GM23338 (cell line): ENCODE measurements around the gene CENPP. TPM values are rescaled to one million over a fixed set of nuclear protein-coding genes. Genes with fewer than 3 reads are reported as not detected.

Experiments
- ATAC-seq: fragments of 200-7000 bp; cut with Tn5 transposase; 3 replicates; pipeline ENCODE4 v1.9.1; 2020
- DNase-seq: peaks from one replicate; pipeline ENCODE4 v3.0.0-alpha.2; 2015; ENCODE audit warnings: low spot score
- H2AFZ ChIP-seq: fragments of 200-600 bp; sonication (generic); 2 replicates; pipeline ENCODE4 v1.8.0; 2016; ENCODE audit warnings: antibody characterized with exemption, mild to moderate bottlenecking, moderate library complexity
- H3F3A ChIP-seq: fragments of 200-600 bp; sonication (generic); replicated peaks from 2 replicates; pipeline ENCODE4 v1.8.0; 2017; ENCODE audit warnings: antibody characterized with exemption, mixed run types, low read depth
- H3K27ac ChIP-seq: fragments of 200-600 bp; sonication (generic); 2 replicates; pipeline ENCODE4 v1.6.1; 2016; ENCODE audit warnings: low read depth
- H3K27me3 ChIP-seq: fragments of 200-600 bp; sonication (generic); 2 replicates; pipeline ENCODE4 v1.8.0; 2016; ENCODE audit warnings: mild to moderate bottlenecking, mixed run types, moderate library complexity; ENCODE audit not compliant: insufficient read depth
- H3K36me3 ChIP-seq: fragments of 200-600 bp; sonication (generic); 2 replicates; pipeline ENCODE4 v1.8.0; 2016; ENCODE audit warnings: mild to moderate bottlenecking; ENCODE audit not compliant: insufficient read depth
- H3K4me1 ChIP-seq: fragments of 200-600 bp; sonication (generic); 2 replicates; pipeline ENCODE4 v1.8.0; 2016; ENCODE audit warnings: mild to moderate bottlenecking, moderate library complexity; ENCODE audit not compliant: insufficient read depth
- H3K4me2 ChIP-seq: fragments of 200-600 bp; sonication (generic); 2 replicates; pipeline ENCODE4 v1.7.1; 2017; ENCODE audit warnings: mixed run types
- H3K4me3 ChIP-seq: fragments of 200-600 bp; sonication (generic); 2 replicates; pipeline ENCODE4 v1.6.1; 2016; ENCODE audit warnings: mixed run types
- H3K79me2 ChIP-seq: fragments of 200-600 bp; sonication (generic); replicated peaks from 2 replicates; pipeline ENCODE4 v1.8.0; 2017; ENCODE audit warnings: mild to moderate bottlenecking; ENCODE audit not compliant: insufficient read depth
- H3K9me2 ChIP-seq: fragments of 200-600 bp; sonication (generic); 2 replicates; pipeline ENCODE4 v1.8.0; 2017; ENCODE audit not compliant: insufficient read depth
- H4K20me1 ChIP-seq: fragments of 200-600 bp; sonication (generic); replicated peaks from 2 replicates; pipeline ENCODE4 v1.8.0; 2017; ENCODE audit warnings: mild to moderate bottlenecking; ENCODE audit not compliant: insufficient read depth
- H3K27ac Mint-ChIP-seq: 2 replicates; pipeline ENCODE4 v1.8.0; 2020; ENCODE audit warnings: inconsistent platforms, mild to moderate bottlenecking, moderate library complexity, mixed read lengths
- H3K27me3 Mint-ChIP-seq: 3 replicates; pipeline ENCODE4 v1.8.0; 2022; ENCODE audit warnings: low read depth, mild to moderate bottlenecking, moderate library complexity, mixed read lengths, inconsistent platforms; ENCODE audit not compliant: insufficient read depth, poor library complexity
- H3K36me3 Mint-ChIP-seq: 3 replicates; pipeline ENCODE4 v1.8.0; 2021; ENCODE audit warnings: low read depth, mild to moderate bottlenecking, inconsistent platforms, moderate library complexity, mixed read lengths
- H3K4me1 Mint-ChIP-seq: 3 replicates; pipeline ENCODE4 v1.8.0; 2020; ENCODE audit warnings: mild to moderate bottlenecking, inconsistent platforms, mixed read lengths
- H3K4me3 Mint-ChIP-seq: 3 replicates; pipeline ENCODE4 v1.8.0; 2021; ENCODE audit warnings: moderate library complexity, mild to moderate bottlenecking, inconsistent platforms, mixed read lengths
- H3K9me3 Mint-ChIP-seq: 3 replicates; pipeline ENCODE4 v1.8.0; 2020; ENCODE audit warnings: moderate library complexity, mild to moderate bottlenecking, inconsistent platforms, mixed read lengths
- CREB1 ChIP-seq: fragments of 250-450 bp; sonication (Bioruptor Pico); IDR thresholded peaks from 2 replicates; pipeline ENCODE4 v1.5.0; 2020; ENCODE audit warnings: low read depth, mild to moderate bottlenecking, moderate library complexity
- EZH2 ChIP-seq: fragments of 200-600 bp; sonication (generic); IDR thresholded peaks from one replicate; pipeline ENCODE4 v1.8.0; 2017; ENCODE audit warnings: antibody characterized with exemption, mild to moderate bottlenecking, low read depth; ENCODE audit not compliant: unreplicated experiment
- EZH2phosphoT487 ChIP-seq: fragments of 200-600 bp; sonication (generic); IDR thresholded peaks from one replicate; pipeline ENCODE4 v1.8.1; 2018; ENCODE audit warnings: antibody characterized with exemption; ENCODE audit not compliant: unreplicated experiment
- JUNB ChIP-seq: IDR thresholded peaks from one replicate; pipeline ENCODE4 v1.6.1; 2016; ENCODE audit warnings: antibody characterized with exemption; ENCODE audit not compliant: unreplicated experiment
- NANOG ChIP-seq: IDR thresholded peaks from 2 replicates; pipeline ENCODE4 v1.6.1; 2016; ENCODE audit warnings: antibody characterized with exemption, borderline replicate concordance
- POLR2AphosphoS5 ChIP-seq: IDR thresholded peaks from 2 replicates; pipeline ENCODE4 v1.6.1; 2016; ENCODE audit warnings: antibody characterized with exemption, low read depth
- STAT1 ChIP-seq: IDR thresholded peaks from one replicate; pipeline ENCODE4 v1.6.1; 2016; ENCODE audit warnings: antibody characterized with exemption; ENCODE audit not compliant: unreplicated experiment
- ZNF114 ChIP-seq: fragments of 250-450 bp; sonication (Bioruptor Pico); IDR thresholded peaks from 2 replicates; pipeline ENCODE4 v1.5.0; 2020; ENCODE audit warnings: mild to moderate bottlenecking, moderate library complexity
- ZNF331 ChIP-seq: fragments of 250-450 bp; sonication (Bioruptor Pico); IDR thresholded peaks from 2 replicates; pipeline ENCODE4 v1.5.0; 2020; ENCODE audit warnings: low read depth, mild to moderate bottlenecking, moderate library complexity
- polyA plus RNA-seq: library from polyadenylated mRNA; unstranded; fragments of >200 nt; fragmentation: Nextera tagmentation; extraction: Ambion mirVana; gene quantifications from 2 replicates; pipeline ENCODE4 v1.2.1, GENCODE V29; 2016
- total RNA-seq: library from RNA; depleted of rRNA; stranded (reverse); fragments of >200 nt; shearing (Covaris generic); gene quantifications from 2 replicates; pipeline ENCODE4 v1.2.3, GENCODE V29; 2014
- TF ChIP-seq, protein P1 (sequence below), 2 experiments: fragments of 200-600 bp in 1 of 2; sonication (generic) in 1 of 2; conservative IDR thresholded peaks; 2 replicates each; pipeline versions ENCODE4 v1.5.1 to v1.6.1; 2016 to 2017; ENCODE audit warnings: antibody characterized with exemption in 2 of 2, low read depth in 2 of 2, mild to moderate bottlenecking in 2 of 2, moderate library complexity in 1 of 2
- TF ChIP-seq, protein P2 (sequence below): fragments of 250-450 bp; sonication (Bioruptor Pico); IDR thresholded peaks from 2 replicates; pipeline ENCODE4 v1.5.0; 2020; ENCODE audit warnings: mild to moderate bottlenecking, moderate library complexity
- TF ChIP-seq, protein P3 (sequence below): IDR thresholded peaks from one replicate; pipeline ENCODE4 v1.6.1; 2018; ENCODE audit warnings: antibody characterized with exemption; ENCODE audit not compliant: unreplicated experiment
- TF ChIP-seq, protein P4 (sequence below): IDR thresholded peaks from 2 replicates; pipeline ENCODE4 v1.6.1; 2016; ENCODE audit warnings: antibody characterized with exemption

CENPP gene
- total and polyA plus RNA-seq, 2 experiments from 2014 or later, result 11.0 to 12.6 TPM

DNA sequence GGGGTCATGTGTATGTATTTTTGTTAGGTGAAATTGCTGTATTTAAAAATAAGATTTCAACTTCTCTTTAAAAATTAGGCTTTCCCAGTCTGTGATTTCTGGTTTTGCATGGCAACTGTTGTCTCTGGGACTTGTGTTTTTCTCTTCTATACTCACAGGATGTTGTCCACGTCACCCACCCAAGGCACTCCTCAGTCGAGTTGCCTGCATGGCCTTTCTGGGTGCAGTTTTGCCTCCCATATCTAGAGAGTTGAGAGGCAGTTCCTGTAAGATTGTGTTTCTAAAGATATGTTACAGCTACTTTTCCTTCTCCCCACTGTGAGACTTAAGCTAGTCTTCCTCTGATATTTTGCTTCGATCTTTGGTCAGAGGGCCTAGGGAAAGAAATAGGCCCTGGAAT is 158.8 kb downstream of the CENPP start:
- peaks cover 12% of the 10 kb centered on the region for H3K4me1 Mint-ChIP-seq
- Histone ChIP-seq H3K27ac (no peak overlapping the region), H3K4me1 (peaks cover 21% of the 10 kb centered on the region), H3K36me3 (no peaks in the 10 kb centered on the region), H3K27me3 (no peaks in the 10 kb centered on the region), H3K4me2 (no peak overlapping the region), H3K79me2 (no peaks in the 10 kb centered on the region), H3K9me2 (no peaks in the 10 kb centered on the region), H4K20me1 (no peaks in the 10 kb centered on the region), H3K4me3 (no peak overlapping the region), H3F3A (no peaks in the 10 kb centered on the region), H2AFZ (no peak overlapping the region)
- H3K27me3 Mint-ChIP-seq, result no peaks in the 10 kb centered on the region
- H3K9me3 Mint-ChIP-seq, result no peaks in the 10 kb centered on the region
- no peaks in the 10 kb centered on the region for H3K36me3 Mint-ChIP-seq
- no peak for TF ChIP-seq ZNF114 (CRISPR knock-in tag)
- no peak for TF ChIP-seq ZNF331 (CRISPR knock-in tag)
- TF ChIP-seq, protein P1, sequence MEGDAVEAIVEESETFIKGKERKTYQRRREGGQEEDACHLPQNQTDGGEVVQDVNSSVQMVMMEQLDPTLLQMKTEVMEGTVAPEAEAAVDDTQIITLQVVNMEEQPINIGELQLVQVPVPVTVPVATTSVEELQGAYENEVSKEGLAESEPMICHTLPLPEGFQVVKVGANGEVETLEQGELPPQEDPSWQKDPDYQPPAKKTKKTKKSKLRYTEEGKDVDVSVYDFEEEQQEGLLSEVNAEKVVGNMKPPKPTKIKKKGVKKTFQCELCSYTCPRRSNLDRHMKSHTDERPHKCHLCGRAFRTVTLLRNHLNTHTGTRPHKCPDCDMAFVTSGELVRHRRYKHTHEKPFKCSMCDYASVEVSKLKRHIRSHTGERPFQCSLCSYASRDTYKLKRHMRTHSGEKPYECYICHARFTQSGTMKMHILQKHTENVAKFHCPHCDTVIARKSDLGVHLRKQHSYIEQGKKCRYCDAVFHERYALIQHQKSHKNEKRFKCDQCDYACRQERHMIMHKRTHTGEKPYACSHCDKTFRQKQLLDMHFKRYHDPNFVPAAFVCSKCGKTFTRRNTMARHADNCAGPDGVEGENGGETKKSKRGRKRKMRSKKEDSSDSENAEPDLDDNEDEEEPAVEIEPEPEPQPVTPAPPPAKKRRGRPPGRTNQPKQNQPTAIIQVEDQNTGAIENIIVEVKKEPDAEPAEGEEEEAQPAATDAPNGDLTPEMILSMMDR (conservative IDR thresholded peaks at IDR 0.05; ENCODE audit: low read depth in 2 of 2), result no peak
- TF ChIP-seq POLR2AphosphoS5, result no peak
- TF ChIP-seq, protein P2, sequence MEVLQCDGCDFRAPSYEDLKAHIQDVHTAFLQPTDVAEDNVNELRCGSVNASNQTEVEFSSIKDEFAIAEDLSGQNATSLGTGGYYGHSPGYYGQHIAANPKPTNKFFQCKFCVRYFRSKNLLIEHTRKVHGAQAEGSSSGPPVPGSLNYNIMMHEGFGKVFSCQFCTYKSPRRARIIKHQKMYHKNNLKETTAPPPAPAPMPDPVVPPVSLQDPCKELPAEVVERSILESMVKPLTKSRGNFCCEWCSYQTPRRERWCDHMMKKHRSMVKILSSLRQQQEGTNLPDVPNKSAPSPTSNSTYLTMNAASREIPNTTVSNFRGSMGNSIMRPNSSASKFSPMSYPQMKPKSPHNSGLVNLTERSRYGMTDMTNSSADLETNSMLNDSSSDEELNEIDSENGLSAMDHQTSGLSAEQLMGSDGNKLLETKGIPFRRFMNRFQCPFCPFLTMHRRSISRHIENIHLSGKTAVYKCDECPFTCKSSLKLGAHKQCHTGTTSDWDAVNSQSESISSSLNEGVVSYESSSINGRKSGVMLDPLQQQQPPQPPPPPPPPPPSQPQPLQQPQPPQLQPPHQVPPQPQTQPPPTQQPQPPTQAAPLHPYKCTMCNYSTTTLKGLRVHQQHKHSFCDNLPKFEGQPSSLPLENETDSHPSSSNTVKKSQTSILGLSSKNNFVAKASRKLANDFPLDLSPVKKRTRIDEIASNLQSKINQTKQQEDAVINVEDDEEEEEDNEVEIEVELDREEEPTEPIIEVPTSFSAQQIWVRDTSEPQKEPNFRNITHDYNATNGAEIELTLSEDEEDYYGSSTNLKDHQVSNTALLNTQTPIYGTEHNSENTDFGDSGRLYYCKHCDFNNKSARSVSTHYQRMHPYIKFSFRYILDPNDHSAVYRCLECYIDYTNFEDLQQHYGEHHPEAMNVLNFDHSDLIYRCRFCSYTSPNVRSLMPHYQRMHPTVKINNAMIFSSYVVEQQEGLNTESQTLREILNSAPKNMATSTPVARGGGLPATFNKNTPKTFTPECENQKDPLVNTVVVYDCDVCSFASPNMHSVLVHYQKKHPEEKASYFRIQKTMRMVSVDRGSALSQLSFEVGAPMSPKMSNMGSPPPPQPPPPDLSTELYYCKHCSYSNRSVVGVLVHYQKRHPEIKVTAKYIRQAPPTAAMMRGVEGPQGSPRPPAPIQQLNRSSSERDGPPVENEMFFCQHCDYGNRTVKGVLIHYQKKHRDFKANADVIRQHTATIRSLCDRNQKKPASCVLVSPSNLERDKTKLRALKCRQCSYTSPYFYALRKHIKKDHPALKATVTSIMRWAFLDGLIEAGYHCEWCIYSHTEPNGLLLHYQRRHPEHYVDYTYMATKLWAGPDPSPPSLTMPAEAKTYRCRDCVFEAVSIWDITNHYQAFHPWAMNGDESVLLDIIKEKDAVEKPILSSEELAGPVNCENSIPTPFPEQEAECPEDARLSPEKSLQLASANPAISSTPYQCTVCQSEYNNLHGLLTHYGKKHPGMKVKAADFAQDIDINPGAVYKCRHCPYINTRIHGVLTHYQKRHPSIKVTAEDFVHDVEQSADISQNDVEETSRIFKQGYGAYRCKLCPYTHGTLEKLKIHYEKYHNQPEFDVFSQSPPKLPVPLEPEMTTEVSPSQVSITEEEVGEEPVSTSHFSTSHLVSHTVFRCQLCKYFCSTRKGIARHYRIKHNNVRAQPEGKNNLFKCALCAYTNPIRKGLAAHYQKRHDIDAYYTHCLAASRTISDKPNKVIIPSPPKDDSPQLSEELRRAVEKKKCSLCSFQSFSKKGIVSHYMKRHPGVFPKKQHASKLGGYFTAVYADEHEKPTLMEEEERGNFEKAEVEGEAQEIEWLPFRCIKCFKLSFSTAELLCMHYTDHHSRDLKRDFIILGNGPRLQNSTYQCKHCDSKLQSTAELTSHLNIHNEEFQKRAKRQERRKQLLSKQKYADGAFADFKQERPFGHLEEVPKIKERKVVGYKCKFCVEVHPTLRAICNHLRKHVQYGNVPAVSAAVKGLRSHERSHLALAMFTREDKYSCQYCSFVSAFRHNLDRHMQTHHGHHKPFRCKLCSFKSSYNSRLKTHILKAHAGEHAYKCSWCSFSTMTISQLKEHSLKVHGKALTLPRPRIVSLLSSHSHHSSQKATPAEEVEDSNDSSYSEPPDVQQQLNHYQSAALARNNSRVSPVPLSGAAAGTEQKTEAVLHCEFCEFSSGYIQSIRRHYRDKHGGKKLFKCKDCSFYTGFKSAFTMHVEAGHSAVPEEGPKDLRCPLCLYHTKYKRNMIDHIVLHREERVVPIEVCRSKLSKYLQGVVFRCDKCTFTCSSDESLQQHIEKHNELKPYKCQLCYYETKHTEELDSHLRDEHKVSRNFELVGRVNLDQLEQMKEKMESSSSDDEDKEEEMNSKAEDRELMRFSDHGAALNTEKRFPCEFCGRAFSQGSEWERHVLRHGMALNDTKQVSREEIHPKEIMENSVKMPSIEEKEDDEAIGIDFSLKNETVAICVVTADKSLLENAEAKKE (CRISPR knock-in tag), result no peak
- TF ChIP-seq, protein P3, sequence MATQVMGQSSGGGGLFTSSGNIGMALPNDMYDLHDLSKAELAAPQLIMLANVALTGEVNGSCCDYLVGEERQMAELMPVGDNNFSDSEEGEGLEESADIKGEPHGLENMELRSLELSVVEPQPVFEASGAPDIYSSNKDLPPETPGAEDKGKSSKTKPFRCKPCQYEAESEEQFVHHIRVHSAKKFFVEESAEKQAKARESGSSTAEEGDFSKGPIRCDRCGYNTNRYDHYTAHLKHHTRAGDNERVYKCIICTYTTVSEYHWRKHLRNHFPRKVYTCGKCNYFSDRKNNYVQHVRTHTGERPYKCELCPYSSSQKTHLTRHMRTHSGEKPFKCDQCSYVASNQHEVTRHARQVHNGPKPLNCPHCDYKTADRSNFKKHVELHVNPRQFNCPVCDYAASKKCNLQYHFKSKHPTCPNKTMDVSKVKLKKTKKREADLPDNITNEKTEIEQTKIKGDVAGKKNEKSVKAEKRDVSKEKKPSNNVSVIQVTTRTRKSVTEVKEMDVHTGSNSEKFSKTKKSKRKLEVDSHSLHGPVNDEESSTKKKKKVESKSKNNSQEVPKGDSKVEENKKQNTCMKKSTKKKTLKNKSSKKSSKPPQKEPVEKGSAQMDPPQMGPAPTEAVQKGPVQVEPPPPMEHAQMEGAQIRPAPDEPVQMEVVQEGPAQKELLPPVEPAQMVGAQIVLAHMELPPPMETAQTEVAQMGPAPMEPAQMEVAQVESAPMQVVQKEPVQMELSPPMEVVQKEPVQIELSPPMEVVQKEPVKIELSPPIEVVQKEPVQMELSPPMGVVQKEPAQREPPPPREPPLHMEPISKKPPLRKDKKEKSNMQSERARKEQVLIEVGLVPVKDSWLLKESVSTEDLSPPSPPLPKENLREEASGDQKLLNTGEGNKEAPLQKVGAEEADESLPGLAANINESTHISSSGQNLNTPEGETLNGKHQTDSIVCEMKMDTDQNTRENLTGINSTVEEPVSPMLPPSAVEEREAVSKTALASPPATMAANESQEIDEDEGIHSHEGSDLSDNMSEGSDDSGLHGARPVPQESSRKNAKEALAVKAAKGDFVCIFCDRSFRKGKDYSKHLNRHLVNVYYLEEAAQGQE, result no peak
- TF ChIP-seq CREB1 (CRISPR knock-in tag), result no peak
- no peak for TF ChIP-seq NANOG
- TF ChIP-seq EZH2, result no peak
- TF ChIP-seq EZH2phosphoT487, result no peak
- TF ChIP-seq STAT1, result no peak
- no peak for TF ChIP-seq JUNB
- TF ChIP-seq, protein P4, sequence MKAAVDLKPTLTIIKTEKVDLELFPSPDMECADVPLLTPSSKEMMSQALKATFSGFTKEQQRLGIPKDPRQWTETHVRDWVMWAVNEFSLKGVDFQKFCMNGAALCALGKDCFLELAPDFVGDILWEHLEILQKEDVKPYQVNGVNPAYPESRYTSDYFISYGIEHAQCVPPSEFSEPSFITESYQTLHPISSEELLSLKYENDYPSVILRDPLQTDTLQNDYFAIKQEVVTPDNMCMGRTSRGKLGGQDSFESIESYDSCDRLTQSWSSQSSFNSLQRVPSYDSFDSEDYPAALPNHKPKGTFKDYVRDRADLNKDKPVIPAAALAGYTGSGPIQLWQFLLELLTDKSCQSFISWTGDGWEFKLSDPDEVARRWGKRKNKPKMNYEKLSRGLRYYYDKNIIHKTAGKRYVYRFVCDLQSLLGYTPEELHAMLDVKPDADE, result no peak
- DNase-seq (no peak), ATAC-seq (no peak)
- no peak overlapping the region for H3K4me3 Mint-ChIP-seq
- no peak overlapping the region for H3K27ac Mint-ChIP-seq
